Activated gamma-delta T cell treated with Interleukin-2 at 50 U/mL for 16 hours (primary cell): ENCODE results near the gene PEAK3.

ENCODE experiments used
- DNase-seq: peaks from one replicate; pipeline ENCODE4 v3.0.0-alpha.2; 2020

The PEAK3 gene, protein sequence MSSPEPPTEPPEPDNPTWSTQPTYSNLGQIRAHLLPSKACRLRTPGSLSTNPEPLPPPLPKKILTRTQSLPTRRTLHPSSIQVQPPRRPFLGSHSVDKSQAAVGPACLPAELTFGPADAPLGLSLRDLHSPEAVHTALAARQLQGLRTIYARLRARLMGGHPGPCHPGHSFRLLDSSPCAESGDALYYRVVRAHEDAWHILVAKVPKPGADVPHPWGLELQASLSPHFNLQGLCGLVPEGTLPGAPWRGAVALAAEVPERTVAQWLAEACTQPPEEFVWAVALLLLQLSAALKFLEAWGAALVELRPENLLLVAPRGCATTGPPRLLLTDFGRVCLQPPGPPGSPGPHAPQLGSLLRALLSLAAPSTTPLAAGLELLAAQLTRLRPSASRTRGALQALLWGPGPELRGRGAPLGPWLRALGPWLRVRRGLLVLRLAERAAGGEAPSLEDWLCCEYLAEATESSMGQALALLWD

DNA sequence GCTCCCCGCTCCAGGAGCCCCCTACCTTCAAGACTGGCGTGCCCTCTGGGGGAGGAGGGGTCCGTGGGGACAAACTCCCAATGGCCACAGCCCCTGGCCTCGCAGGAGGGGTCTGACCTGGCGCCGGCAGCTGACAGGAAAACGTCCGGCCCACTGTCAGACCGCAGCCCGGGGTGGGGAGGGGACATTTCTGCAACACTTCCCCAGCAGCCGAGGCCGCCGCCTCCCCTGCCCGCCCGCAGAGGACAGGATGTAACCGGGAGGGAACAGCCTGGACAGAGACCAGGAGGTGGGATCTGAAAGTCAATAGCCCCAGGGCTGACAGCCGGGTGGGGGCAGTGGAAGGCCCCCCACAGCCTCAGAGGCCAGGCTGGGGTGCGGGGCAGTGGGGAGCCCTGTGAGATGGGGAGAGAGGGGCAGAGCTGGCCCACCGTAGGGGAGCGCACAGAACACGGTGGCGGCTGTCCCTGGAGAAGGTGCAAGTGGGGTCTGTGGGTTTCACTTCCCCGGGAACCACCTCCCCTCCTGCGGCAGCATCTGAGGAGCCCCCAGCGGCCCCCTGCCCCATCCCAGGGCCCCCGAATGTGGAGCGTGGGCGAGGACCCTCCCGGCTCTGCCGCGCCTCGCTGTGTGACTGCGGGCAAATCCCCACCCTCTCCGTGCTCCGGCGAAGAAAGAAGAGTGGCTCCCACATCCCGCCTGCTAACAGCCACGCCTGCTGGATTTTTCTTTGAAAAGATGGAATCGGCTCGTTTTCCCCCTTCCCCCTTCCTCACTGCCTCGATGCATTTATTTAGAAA is at the start of gene PEAK3:
TSS of gene PEAK3 (minus strand) at position 114 of the 800 bp plus-strand sequence. CDS start 1,244 bp downstream, outside the sequence.
- peak; percentile 49 for DNase-seq

DNA sequence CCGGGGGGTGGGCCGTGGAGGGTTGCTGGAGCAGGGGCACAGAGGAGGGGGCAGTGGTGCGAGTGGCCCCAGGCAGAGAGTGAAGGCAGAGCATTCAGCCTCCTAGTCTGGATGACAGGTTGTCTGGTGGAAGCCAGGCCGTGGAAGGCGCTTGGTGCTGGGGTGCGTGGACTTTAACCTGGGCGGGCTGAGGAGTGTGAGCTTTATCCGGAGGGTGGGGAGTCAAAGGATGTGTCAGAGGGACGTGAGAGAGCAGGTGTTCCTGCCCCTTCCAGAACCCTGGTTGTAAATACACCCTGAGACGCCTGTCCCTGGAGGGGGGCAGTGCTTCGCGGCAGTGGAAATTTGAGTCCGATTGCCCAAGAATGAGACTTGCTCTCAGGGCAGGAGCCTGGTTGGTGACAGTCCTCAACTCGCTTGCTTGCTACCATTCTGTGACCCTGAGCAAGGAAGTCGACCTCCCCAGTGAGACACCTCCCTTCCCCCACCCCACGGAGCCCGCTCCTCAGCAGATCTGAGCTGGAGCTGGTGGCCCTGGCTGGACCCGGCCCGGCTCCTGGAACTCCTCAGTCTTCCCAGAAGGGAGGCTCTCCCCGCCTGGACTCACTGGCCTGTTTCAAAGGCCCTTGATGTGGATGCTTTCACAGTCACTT is 48.8 kb upstream of the PEAK3 start:
- no peak for DNase-seq

DNA sequence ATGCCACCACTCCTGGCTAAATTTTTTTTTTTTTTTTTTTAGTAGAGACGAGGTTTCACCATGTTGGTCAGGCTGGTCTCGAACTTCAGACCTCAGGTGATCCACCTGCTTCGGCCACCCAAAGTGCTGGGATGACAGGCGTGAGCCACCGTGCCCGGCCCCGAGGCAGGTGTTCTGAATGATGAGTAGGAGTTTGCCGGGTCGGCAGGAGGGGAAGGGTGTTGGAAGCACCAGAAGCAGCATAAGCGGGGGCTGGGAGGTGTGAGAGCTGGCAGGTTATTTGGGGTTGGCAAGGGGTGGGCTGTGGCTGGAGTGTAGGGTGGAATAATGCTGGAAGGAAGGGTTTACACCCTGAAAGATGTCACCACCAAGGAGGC is 48.3 kb upstream of the PEAK3 start:
- DNase-seq, result no peak

DNA sequence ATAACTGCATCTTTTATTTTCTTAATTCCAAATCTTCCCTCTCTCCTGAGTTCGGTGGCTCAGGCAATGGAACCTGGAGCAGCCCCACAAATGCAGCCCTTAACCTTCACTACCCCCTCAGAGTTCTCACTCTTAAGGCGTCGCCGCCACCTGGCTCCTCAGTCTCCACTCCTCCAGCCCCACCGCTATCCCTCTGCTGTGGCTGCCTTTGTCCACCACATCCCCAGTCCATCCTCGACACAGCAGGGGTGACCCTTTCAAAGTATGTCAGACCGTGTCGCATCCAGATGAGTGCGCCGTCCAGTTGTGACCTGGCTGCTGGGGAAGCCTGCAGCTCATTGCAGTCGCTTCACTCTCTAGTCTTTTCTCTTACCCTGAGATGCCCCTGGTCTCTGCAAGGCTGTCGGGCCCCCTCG is 47.5 kb upstream of the PEAK3 start:
- no peak for DNase-seq

DNA sequence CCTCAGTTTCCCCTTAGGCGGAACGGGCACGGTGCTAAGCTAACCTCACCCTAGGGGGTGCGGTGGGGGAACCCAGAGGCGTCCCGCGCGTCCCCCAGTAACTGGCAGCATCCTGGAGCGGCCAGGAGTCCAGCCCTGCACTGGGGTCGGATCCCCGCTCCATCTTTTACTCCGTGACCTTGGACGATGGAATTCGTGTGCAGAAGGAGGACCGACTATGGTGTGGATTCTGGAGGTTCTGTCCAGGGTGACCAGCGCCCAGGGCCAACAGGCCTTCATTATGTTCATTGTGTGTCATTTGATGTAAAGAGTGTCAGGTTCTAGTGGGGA is 47.1 kb upstream of the PEAK3 start:
- no peak for DNase-seq

DNA sequence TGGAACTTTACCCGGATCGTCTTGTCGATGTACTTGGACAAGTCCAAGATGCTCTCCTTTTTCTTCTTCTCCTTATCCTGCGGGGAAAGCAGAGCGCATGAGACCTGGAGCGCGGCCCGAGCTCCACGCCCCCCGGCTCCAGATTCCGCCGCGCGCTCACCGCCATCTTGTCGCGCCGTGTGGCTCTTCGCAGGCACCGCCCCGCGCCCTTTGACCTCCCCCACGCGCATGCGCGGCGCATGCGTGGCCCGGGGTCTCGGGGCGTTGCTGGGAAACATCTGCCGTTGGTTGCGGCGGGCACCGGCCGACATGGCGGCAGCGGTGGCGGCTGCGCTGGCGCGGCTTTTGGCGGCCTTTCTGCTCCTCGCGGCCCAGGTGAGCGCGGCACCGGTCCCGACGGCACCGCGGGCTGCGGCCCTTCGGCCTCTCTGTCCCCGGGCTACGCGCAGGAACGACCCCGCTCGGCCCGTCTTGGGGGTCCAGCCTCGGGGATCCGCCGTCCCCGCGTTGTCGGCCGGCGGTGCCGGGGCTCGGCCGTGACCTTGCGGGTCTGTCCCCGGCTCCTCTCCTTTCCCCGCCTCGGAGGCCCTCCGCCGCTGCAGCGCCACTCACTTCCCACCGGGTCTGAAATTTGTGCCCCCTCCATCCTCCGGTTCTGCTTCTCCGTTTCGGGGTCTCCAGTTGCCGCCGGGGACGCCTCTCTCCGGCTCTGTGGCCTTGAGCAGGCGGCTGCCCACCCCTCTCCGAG is 46.6 kb upstream of the PEAK3 start, which contains the start of the genes LSM7 and SPPL2B:
TSS of gene LSM7 (minus strand) at position 186 of the 748 bp plus-strand sequence. CDS start at position 166, 20 bp downstream.
TSS of gene SPPL2B (plus strand) at position 284 of the 748 bp plus-strand sequence. CDS start at position 310, 26 bp downstream.
- DNase-seq, result peak; percentile 91

DNA sequence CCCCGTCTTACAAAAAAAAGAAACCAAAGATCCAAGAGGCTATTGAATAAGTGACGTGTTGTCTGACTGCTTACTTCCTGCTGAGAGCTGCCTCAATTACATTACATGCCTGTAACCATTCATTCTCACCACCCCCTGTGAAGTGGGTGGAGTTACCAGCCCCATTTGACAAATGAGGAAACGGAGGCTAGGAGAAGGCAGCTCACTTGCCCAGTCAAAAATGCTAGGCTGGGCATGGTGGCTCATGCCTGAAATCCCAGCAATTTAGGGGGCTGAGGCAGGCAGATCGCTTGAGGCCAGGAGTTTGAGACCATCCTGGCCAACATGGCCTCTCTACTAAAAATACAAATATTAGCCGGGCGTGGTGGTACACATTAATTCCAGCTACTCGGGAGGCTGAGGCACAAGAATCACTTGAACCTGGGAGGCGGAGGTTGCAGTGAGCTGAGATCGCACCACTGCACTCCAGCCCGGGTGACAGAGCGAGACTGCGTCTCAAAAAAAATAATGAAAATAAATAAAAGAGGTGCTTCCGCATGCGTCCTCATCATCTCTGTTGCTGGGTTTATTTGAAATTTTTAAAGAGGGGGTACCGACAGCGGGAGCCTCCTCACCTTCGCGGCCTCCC is 45.9 kb upstream of the PEAK3 start:
- no peak for DNase-seq

DNA sequence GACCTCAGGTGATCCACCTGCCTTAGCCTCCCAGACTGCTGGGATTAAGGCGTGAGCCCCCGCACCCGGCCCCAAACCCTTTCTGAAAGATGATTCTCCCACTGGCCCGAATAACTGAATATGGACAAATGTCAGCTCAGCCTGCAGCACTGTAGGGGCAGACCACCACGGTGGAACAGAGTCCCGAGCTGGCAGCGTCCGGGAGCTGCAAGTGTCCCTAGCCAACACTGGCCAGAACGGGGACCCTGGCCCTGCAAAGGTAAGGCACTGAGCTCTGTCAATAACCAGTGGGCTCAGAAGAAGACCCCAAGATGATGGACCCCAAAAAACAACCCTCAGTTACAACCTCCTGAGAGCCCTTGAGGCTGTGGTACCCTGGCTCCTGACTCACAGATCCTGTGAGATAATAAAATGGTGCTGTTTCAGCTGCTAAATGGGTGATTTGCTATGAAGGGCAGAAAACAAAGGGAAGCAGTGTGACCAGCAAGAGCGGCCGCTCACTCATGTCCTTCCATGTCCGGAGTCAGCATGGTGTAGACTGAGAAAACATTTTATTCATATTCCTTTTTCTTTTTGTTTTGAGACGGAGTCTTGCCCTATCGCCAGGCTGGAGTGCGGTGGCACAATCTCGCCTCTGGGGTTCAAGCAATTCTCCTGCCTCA is 44.9 kb upstream of the PEAK3 start:
- no peak for DNase-seq

DNA sequence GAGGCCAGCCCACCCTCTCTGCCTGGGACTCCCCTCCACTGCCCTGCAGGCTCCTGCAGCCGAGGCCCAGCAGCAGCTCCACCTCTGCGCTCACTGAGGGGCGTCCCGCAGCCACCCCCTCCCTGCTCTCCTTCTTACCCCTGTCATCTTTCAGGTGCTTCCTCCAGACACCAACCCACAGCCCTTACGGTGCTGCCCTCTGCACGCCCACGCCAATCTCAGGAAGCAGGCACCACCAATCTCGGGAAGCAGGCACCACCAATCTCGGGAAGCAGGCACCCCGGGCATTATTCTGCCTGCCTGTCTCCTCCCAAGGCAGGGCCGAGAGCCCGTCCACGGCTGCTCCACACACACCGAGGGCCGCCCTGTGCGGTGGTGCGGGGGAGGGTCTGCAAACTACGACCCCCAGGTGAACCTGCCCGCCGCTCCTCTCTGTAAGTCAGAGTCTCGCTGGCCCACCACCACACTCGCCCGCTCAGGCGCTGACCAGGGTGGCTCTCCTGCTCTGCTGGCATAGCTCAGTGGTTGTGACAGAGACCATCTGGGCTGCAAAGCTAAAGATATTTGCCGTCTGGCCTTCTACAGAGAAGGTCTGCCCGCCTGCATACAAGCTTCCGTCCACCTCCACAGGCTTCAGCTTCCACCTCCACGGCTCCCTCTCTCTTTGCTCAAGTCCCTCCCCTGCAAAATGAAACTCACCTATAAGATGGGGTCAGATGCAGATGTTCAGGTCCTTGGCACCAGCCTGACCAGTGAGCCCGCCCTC is 43.5 kb upstream of the PEAK3 start:
- DNase-seq, result no peak

DNA sequence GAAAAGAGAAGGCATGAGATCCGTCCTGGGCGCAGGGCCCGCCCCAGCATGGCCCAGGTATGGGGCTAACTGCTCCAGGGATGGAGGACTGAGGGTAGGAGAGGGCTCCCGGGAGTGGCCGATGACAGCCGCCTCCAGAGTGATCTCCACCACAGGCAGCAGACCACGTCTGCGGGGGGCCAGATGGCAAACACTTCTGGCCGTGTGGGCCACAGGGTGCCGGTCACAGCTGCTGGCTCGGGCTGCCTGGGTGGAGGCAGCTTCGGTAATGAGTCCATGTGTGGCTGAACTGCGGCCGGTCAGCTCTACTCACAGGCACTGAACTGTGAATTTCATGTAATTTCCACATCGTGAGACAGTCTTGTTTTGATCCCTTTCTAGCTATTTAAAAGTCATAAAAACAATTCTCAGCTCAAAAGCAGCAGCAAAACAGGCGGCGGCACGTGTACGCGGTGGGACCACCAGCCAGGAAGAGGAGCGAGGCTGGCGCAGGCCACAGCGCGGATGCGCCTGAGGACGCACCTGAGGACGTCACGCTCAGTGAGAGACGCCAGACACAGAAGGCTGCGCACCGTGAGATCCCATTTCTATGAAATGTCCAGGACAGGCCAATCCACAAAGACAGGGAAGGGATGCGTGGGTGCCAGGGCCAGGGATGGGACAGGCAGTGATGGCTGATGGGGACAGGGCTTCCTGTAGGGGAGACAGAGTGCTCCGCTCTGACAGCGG is 42.4 kb upstream of the PEAK3 start:
- no peak for DNase-seq

DNA sequence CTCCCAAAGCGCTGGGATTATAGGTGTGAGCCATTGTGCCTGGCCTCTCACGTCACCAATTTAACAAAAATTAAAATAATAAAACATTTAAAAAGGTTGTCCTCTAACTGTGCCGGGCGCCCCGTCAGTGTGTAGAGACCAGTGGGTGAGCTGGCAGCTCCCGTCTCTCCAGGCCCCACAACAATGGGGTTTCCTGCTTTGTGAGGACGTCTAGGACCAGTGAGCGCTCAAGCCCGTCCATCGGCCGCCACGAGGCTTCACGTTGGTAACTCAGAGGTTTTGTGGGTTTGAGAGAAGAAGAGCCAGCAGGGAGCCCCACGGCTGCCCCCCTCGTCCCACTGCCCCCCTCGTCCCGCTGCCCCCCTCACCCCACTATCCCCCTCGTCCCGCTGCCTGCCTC is 41.7 kb upstream of the PEAK3 start:
- DNase-seq, result no peak

DNA sequence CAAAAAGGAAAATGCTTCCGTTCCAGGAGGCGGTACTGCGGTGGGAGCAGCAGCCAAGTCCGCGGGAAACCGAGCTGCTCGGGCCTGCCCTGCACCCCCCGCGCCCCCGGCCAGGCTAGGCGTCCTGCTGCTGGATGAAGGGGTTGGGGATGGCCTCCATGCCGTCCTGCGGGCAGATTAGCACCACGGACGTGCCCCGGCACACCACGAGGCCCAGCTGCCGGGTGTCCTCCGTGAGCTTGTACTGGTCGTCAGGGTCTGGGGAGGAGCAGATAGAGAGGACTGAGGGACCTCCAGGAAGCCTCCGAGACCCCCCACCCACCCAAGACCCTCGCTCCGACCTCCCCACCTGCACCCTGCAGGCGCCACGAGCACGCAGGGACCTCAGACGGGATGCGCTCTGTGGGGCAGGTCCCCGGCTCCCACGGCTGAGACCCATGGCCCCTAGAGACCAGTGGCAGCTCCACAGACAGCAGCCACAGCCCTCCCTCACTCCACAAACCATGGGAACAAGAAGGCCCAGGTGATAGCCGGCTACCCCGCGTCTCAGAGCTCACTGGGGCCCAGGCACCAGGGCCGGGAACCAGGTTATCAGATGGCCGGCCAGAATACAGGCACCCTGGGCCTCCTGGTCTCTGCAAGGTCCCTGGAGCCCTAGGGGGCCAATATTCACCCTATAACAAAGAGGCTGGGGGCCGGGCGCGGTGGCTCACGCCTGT is 39.7 kb upstream of the PEAK3 start:
- no peak for DNase-seq

DNA sequence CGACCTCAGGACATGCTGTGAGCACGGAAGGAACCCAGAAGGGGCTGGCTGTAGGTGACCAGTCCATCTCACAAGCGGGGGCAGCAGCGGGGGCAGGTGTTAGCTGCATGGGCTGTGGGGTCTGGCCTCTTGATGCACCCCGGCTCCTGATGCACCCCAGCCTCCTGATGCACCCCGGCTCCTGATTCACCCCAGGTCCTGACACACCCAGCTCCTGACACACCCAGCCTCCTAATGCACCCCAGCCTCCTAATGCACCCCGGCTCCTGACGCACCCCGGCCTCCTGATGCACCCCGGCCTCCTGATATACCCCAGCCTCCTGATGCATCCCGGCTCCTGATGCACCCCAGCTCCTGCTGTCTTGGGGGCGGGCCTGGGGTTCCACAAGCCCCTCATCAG is 39.0 kb upstream of the PEAK3 start:
- DNase-seq, result no peak

DNA sequence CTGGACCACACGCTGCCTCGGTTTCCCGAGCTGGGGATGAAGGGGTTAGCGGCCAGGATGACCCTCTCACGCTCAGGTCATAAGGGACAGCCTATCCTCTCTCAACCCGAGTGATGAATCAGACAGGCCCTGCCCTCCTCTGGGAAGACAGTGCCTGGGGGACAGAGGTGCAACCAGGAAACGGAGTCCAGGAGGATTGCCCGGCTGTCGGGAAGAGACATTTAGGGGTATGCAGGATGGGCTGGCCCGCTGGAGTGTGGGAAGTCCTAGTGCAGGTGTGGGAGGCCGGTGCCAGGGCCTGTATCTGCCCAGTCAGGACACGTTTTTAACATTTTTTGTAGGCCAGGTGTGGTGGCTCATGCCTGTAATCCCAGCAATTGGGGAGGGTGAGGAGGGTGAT is 38.1 kb upstream of the PEAK3 start:
- DNase-seq, result no peak

DNA sequence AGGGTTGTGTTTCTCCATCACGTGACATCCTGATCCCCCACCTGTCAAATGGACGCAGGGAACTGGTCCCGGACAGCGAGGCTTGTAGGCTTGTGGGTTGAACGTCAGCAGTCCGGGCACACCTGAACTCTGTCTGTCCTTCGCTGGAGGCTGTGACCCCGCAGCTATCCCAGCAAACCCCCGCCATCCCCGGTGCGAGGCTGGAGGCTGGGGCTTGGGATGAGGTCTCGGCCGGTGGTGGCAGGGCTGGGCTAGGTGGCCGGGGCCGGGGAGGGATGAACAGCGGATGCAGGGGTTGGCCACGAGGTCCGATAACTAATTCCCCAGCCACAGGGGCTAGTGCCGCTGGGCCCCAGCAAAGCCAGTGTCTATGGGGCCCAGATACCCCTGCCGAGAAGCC is 37.6 kb upstream of the PEAK3 start:
- no peak for DNase-seq

DNA sequence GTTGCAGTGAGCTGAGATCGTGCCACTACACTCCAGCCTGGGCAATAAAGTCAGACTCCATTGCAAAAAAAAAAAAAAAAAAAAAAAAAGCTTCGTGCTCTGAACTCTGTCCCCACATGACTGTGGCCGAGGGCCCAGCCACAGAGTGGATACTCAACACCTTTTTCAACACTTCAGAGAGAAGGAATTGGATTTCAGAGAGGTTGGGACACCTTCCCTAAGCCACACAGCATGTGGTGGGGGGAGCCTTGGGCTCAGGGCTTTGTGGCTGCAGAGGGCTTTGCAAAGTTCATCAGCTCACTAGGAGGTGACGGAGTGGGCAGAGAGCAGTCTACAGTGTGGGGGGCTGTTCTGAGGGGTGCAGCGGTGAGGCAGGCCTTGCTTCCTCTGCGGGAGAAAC is 36.9 kb upstream of the PEAK3 start:
- no peak for DNase-seq

DNA sequence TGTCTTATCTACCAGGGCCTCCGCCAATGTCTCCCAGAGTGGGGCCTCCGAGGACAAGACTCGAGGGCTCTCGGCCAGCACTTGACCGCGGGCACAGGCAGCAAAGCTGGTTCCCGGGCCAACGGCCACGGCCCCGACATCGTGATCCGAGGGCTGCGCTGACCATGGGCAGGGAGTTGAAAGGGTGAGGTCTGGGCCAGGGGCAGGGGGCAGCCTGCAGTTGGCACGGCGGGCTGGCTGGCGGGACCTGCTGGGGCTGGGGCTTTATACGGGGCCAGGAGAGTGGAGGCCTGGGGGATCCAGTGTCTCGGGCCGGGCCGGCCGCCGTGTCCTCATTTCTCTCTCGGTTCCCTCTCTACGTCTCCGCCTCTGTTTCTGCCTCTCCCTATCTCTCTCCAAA is 35.8 kb upstream of the PEAK3 start:
- no peak for DNase-seq

DNA sequence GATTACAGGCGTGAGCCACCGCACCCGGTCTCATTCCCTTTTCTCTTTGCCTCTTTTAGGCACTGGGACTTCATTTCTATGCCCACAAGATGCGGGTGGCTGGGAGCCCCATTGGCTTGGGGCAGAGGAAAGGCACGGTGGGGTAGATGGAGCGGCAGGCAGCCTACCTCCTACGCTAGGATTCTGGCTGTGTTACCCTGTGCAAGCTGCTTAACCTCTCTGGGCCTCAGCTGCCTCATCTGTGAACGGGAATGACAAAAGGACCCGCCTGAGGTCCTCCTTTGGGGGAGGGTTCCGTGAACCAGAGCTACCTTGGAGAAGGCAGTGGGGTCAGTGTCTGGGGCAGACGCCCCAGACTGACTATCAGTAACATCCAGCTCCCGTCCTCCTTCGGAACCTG is 35.3 kb upstream of the PEAK3 start:
- no peak for DNase-seq

DNA sequence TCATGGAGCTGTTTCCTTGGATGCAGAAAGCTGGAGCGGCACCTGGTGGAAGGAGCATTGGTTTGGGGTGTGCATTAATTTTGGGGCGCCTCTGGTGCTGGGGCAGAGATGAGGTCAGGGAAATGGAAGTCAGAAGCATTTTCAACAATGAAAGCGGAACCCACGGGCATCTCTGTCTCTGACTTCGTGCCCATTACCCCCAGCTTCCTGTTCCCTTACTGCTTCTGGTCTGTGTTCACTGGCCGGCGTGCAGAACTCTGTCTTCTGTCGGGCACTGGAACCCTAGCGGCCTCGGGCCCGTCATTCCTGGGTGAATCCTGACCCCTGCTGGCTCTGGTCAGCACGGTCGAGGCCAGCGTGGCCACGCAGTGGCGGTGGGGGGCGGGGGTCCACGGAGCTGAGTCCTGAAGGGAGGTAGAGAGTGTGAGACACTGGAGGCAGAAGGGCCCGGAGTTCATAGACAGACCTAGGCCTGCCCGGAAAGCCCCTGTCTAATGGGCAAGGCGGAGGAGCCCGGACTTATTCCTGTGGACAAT is 33.9 kb upstream of the PEAK3 start:
- peak; percentile 38 for DNase-seq
